HepG2 (cell line): ENCODE measurements around the gene LONP1. TPM values are rescaled to one million over a fixed set of nuclear protein-coding genes. Genes with fewer than 3 reads are reported as not detected.

Source experiments
- ATAC-seq: fragments of 200-7000 bp; cut with Tn5 transposase; 3 replicates; pipeline ENCODE4 v1.9.1; 2020; ENCODE audit warnings: mild to moderate bottlenecking, moderate library complexity
- BruUV-seq: library from RNA; stranded (reverse); fragments of 400-500 nt; replicated peaks from 2 replicates; lab custom pipeline; 2021; lab: Mats Ljungman, UMichigan
- CTCF ChIA-PET: fragments of 300-600 bp; formaldehyde crosslinking; extraction: SDS; loops from one replicate; lab custom pipeline; 2021; ENCODE audit warnings: low total read pairs, inconsistent platforms, low intra/inter-chr PET ratio; lab: Yijun Ruan, JAX
- POLR2A ChIA-PET: fragments of 350-600 bp; sonication (Branson Sonifier 250); formaldehyde crosslinking; loops from one replicate; lab custom pipeline; 2020; ENCODE audit warnings: antibody characterized with exemption, inconsistent platforms; lab: Yijun Ruan, JAX
- DNase-seq: peaks from one replicate; pipeline ENCODE4 v3.0.0-alpha.2; 2015; ENCODE audit warnings: low spot score
- FAIRE-seq: peaks from 3 replicates; lab custom pipeline; 2011; peaks lifted over from hg19 to GRCh38; lab: Jason Lieb, UNC
- H2AFZ ChIP-seq: one replicate; pipeline ENCODE4 v1.6.1; 2011; ENCODE audit warnings: low read length, inconsistent platforms
- H3K27ac ChIP-seq: fragments of 300-600 bp; 3 replicates; pipeline ENCODE4 v1.8.0; 2011; ENCODE audit warnings: mixed run types, mild to moderate bottlenecking, mixed read lengths, low read length, inconsistent platforms; ENCODE audit not compliant: insufficient read depth; ENCODE audit errors: extremely low read length
- H3K27me3 ChIP-seq, 2 experiments: fragments of 200-600 bp in 1 of 2; 2 replicates in 1 of 2; 3 replicates in 1 of 2; pipeline versions ENCODE4 v1.6.0 to v1.8.0; 2011; ENCODE audit warnings: low read length in 2 of 2, mild to moderate bottlenecking in 2 of 2, moderate library complexity in 2 of 2, inconsistent platforms in 1 of 2; ENCODE audit not compliant: insufficient read depth in 2 of 2, control insufficient read depth in 1 of 2
- H3K36me3 ChIP-seq, 2 experiments: fragments of 200-600 bp in 1 of 2; replicated peaks in 1 of 2; 2 replicates in 1 of 2; 3 replicates in 1 of 2; pipeline versions ENCODE4 v1.5.1 to v1.8.0; 2011; ENCODE audit warnings: low read length in 2 of 2, inconsistent platforms in 1 of 2; ENCODE audit not compliant: insufficient read depth in 2 of 2, control insufficient read depth in 1 of 2
- H3K4me1 ChIP-seq: 2 replicates; pipeline ENCODE4 v1.5.1; 2012; ENCODE audit warnings: low read length, inconsistent platforms; ENCODE audit not compliant: insufficient read depth
- H3K4me2 ChIP-seq: 2 replicates; pipeline ENCODE4 v1.6.0; 2011; ENCODE audit warnings: low read depth, low read length, inconsistent platforms
- H3K4me3 ChIP-seq, 3 experiments: fragments of 200-600 bp in 1 of 3; sonication (generic), shearing (Covaris generic) in 1 of 3; replicated peaks in 1 of 3; 2 replicates each; pipeline ENCODE4 v1.5.1; 2011 to 2016; ENCODE audit warnings: low read length in 3 of 3, inconsistent platforms in 2 of 3, low read depth in 2 of 3, mild to moderate bottlenecking in 2 of 3, control low read depth in 1 of 3, mixed read lengths in 1 of 3; ENCODE audit not compliant: insufficient read depth in 1 of 3
- H3K79me2 ChIP-seq: one replicate; pipeline ENCODE4 v1.6.1; 2011; ENCODE audit warnings: low read length, inconsistent platforms; ENCODE audit not compliant: insufficient read depth
- H3K9ac ChIP-seq: 2 replicates; pipeline ENCODE4 v1.6.0; 2011; ENCODE audit warnings: mild to moderate bottlenecking, low read depth, low read length, inconsistent platforms; ENCODE audit not compliant: insufficient read depth
- H3K9me3 ChIP-seq: 2 replicates; pipeline ENCODE4 v1.5.1; 2012; ENCODE audit warnings: mild to moderate bottlenecking, low read length
- H4K20me1 ChIP-seq: 2 replicates; pipeline ENCODE4 v1.6.0; 2011; ENCODE audit warnings: inconsistent platforms, mild to moderate bottlenecking, low read length, moderate library complexity; ENCODE audit not compliant: insufficient read depth
- AKAP8 ChIP-seq: sonication (generic); formaldehyde crosslinking; IDR thresholded peaks from 2 replicates; pipeline ENCODE4 v1.5.1; 2020; ENCODE audit warnings: mild to moderate bottlenecking, missing genetic modification reagents
- BHLHE40 ChIP-seq: IDR thresholded peaks from 2 replicates; pipeline ENCODE4 v1.6.1; 2011; ENCODE audit warnings: low read length, improper control_type of control experiment
- FOXP1 ChIP-seq, 2 experiments: fragments of 450-650 bp in 1 of 2; IDR thresholded peaks; 2 replicates each; pipeline ENCODE4 v1.6.1; 2017 to 2018; ENCODE audit warnings: antibody characterized with exemption in 1 of 2
- IRF1 ChIP-seq: sonication (generic); formaldehyde crosslinking; IDR thresholded peaks from 2 replicates; pipeline ENCODE4 v1.4.0; 2020; ENCODE audit warnings: low read depth, mild to moderate bottlenecking, missing genetic modification reagents
- KLF16 ChIP-seq, 2 experiments: sonication (generic) in 1 of 2; formaldehyde crosslinking in 1 of 2; IDR thresholded peaks; 2 replicates each; pipeline versions ENCODE4 v1.6.1 to v1.8.0; 2016 to 2023; ENCODE audit warnings: missing genetic modification reagents in 2 of 2, missing compliant biosample characterization in 1 of 2
- ONECUT2 ChIP-seq: sonication (generic); formaldehyde crosslinking; IDR thresholded peaks from 2 replicates; pipeline ENCODE4 v1.4.0; 2020; ENCODE audit warnings: missing genetic modification reagents
- PAXIP1 ChIP-seq: sonication (generic); formaldehyde crosslinking; conservative IDR thresholded peaks from 2 replicates; pipeline ENCODE4 v1.4.0; 2020; ENCODE audit warnings: mild to moderate bottlenecking, missing genetic modification reagents, moderate library complexity
- RBM22 ChIP-seq: fragments of 200-400 bp; formaldehyde crosslinking; optimal IDR thresholded peaks from 2 replicates; pipeline ENCODE3; 2017; ENCODE audit warnings: mild to moderate bottlenecking, low read length, moderate library complexity
- RELA ChIP-seq: sonication (generic); formaldehyde crosslinking; IDR thresholded peaks from 2 replicates; pipeline ENCODE4 v1.4.0; 2020; ENCODE audit warnings: missing genetic modification reagents
- ZBTB38 ChIP-seq: sonication (generic); formaldehyde crosslinking; IDR thresholded peaks from 2 replicates; pipeline ENCODE4 v1.5.1; 2020; ENCODE audit warnings: mild to moderate bottlenecking, missing genetic modification reagents
- ZMYM2 ChIP-seq: sonication (generic); formaldehyde crosslinking; IDR thresholded peaks from 2 replicates; pipeline ENCODE4 v1.8.0; 2022; ENCODE audit warnings: mild to moderate bottlenecking, missing genetic modification reagents
- ZNF597 ChIP-seq: sonication (generic); formaldehyde crosslinking; IDR thresholded peaks from 2 replicates; pipeline ENCODE4 v1.5.0; 2020; ENCODE audit warnings: missing genetic modification reagents
- ZNF619 ChIP-seq: sonication (generic); formaldehyde crosslinking; IDR thresholded peaks from 2 replicates; pipeline ENCODE4 v1.4.0; 2020; ENCODE audit warnings: mild to moderate bottlenecking, missing genetic modification reagents
- ZNF737 ChIP-seq: sonication (generic); formaldehyde crosslinking; IDR thresholded peaks from 2 replicates; pipeline ENCODE4 v1.5.0; 2020; ENCODE audit warnings: missing genetic modification reagents, mild to moderate bottlenecking, borderline replicate concordance
- WGBS: methylation state at CpG from one replicate; pipeline ENCODE4 v1.1.6; 2017; ENCODE audit warnings: low lambda C conversion rate; 5-methylcytosine and 5-hydroxymethylcytosine counted together
- in situ Hi-C: cut with HindIII; loops from 2 replicates; pipeline ENCODE4 v1.10.0; 2017; ENCODE audit warnings: low pct_unique_long_range_greater_than_20kb; ENCODE audit not compliant: extremely low pct_ligation_motif_present
- intact Hi-C: fragments of 100-400 bp; cut with micrococcal nuclease; formaldehyde crosslinking; loops from one replicate; pipeline ENCODE4 v1.10.0; 2022; ENCODE audit not compliant: unreplicated experiment
- polyA plus RNA-seq, 8 experiments: library from polyadenylated mRNA; depleted of rRNA in 3 of 8; stranded (reverse) in 7 of 8; unstranded in 1 of 8; fragments of >200 nt; fragmentation: Illumina TruSeq in 4 of 8; extraction: Trizol in 4 of 8; gene quantifications; 2 replicates each; pipeline versions ENCODE4 v1.2.1 to v1.2.3, GENCODE V29; 2011 to 2016; ENCODE audit warnings: low read depth in 4 of 8, missing spikeins in 1 of 8, mixed read lengths in 1 of 8; ENCODE audit not compliant: insufficient read depth in 1 of 8
- total RNA-seq, 5 experiments: library from RNA; depleted of rRNA; stranded (reverse); fragments of >200 nt; fragmentation: Illumina TruSeq; extraction: Trizol; gene quantifications; 2 replicates each; pipeline ENCODE4 v1.2.3, GENCODE V29; 2016; ENCODE audit warnings: low read depth in 1 of 5
- TF ChIP-seq, protein P1 (sequence below): sonication (generic); formaldehyde crosslinking; IDR thresholded peaks from 2 replicates; pipeline ENCODE4 v1.5.1; 2020; ENCODE audit warnings: missing genetic modification reagents, mild to moderate bottlenecking, borderline replicate concordance

Gene LONP1
- total and polyA plus RNA-seq, 2 of the 13 experiments (the other 11 are each of a cell fraction or from before 2014, with no cell fraction given), result 59.5 to 76.8 TPM

DNA sequence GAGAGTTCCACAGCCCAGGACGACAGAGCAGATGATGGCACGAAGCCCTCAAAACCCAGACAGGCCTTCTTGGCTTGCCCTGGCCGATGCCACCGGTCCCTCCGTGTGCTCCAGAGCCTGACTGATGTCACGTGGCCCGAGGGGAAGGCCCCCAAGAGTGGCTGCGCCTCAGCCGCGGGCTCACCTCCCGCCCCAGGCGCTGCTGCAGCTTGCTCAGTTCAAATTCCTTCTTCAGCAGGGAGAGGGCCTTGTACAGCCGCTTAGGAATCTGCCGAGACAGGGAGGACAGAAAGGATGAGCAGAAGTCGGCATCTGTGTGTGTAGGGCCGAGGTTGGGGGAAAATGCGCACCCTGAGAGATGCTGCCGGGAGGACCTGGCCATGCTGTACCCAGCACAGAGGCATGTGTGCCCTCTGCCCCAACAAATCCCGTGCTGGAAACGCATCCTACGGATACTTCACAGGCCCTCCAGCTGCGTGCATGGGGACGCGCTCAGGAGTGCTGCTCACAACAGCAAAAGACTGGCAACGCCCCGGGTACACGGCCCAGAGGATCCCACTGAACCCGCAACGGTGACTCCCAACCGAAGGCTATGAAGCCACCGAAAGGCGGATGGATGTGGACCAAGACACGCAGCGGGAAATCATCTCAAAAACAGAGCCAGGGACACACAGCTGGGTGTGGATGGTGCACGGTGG is 12.9 kb downstream of the LONP1 start:
- Histone ChIP-seq H3K9ac (no peak overlapping the region), H3K4me1 (no peaks in the 10 kb centered on the region), H4K20me1 (no peaks in the 10 kb centered on the region), H3K4me2 (no peak overlapping the region), H3K27me3 (no peaks in the 10 kb centered on the region), H2AFZ (no peak overlapping the region), H3K79me2 (no peaks in the 10 kb centered on the region), H3K9me3 (no peaks in the 10 kb centered on the region), H3K36me3 (peaks cover 38 to 74% of the 10 kb centered on the region in 2 experiments), H3K4me3 (no peak overlapping the region), H3K27ac (no peak overlapping the region)
- intact Hi-C loops (no loop called here), in situ Hi-C loops (no loop called here)
- ChIA-PET CTCF (no interaction called here), POLR2A (interaction anchor here (1.1 to 1.7 kb wide), 2 partner anchors 12 to 13 kb away, joined by 4 to 6 read pairs; partner anchors contain the start of genes CATSPERD and LONP1)
- BruUV-seq, result no TSS peak
- ATAC-seq, result no peak
- no peak for DNase-seq
- 97% methylated on average over 30 of the region's 35 CpGs for WGBS
- no peak for FAIRE-seq
- TF ChIP-seq RELA, result no peak
- no peak for TF ChIP-seq ZMYM2
- TF ChIP-seq IRF1 (CRISPR knock-in tag), result no peak
- TF ChIP-seq ZBTB38 (CRISPR knock-in tag), result peak; percentile 38; the same call in 1 of the 2 replicates
- TF ChIP-seq ZNF597 (CRISPR knock-in tag), result no peak
- no peak for TF ChIP-seq RBM22
- TF ChIP-seq, protein P1, sequence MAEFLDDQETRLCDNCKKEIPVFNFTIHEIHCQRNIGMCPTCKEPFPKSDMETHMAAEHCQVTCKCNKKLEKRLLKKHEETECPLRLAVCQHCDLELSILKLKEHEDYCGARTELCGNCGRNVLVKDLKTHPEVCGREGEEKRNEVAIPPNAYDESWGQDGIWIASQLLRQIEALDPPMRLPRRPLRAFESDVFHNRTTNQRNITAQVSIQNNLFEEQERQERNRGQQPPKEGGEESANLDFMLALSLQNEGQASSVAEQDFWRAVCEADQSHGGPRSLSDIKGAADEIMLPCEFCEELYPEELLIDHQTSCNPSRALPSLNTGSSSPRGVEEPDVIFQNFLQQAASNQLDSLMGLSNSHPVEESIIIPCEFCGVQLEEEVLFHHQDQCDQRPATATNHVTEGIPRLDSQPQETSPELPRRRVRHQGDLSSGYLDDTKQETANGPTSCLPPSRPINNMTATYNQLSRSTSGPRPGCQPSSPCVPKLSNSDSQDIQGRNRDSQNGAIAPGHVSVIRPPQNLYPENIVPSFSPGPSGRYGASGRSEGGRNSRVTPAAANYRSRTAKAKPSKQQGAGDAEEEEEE, result no peak
- TF ChIP-seq PAXIP1 (CRISPR knock-in tag), result no peak
- no peak for TF ChIP-seq ZNF619
- TF ChIP-seq KLF16 (CRISPR knock-in tag; IDR thresholded peaks at IDR 0.05), result no peak
- 0 out of 2 replicates have a peak, but pooled peaks have one; percentile 46 for TF ChIP-seq AKAP8 (CRISPR knock-in tag)
- TF ChIP-seq BHLHE40, result no peak
- no peak for TF ChIP-seq ZNF737 (CRISPR knock-in tag)
- no peak for TF ChIP-seq FOXP1 (IDR thresholded peaks at IDR 0.05)
- no peak for TF ChIP-seq FOXP1 (CRISPR knock-in tag; IDR thresholded peaks at IDR 0.05)
- no peak for TF ChIP-seq ONECUT2 (CRISPR knock-in tag)
